Stimulated activated naive CD8-positive, alpha-beta T cell treated with anti-CD3 and anti-CD28 coated beads, Interleukin-15, amount 100 ng/mL, for 72 hours (primary cell): ENCODE data around the gene WDR90.
"Not testable (repeated sequence)": the region's sequence is repeated elsewhere in the genome, so short reads cannot be mapped to it uniquely, and the experiment has no call there.

ENCODE experiments used
- ATAC-seq: fragments of 150-1000 bp; cut with Tn5 transposase; 2 replicates; pipeline ENCODE4 v1.10.0; 2021; ENCODE audit warnings: mild to moderate bottlenecking, moderate library complexity
- DNase-seq, 2 donors: peaks; one replicate each; pipeline ENCODE4 v3.0.0; 2021 to 2022
- H3K27ac Mint-ChIP-seq, 2 donors: one replicate each; pipeline ENCODE4 v1.8.0; 2022; ENCODE audit warnings: mild to moderate bottlenecking in 2 of 2, mixed read lengths in 2 of 2, moderate library complexity in 2 of 2
- H3K27me3 Mint-ChIP-seq: one replicate; pipeline ENCODE4 v1.8.0; 2022; ENCODE audit warnings: mixed read lengths
- H3K4me1 Mint-ChIP-seq: one replicate; pipeline ENCODE4 v1.8.0; 2022; ENCODE audit warnings: mild to moderate bottlenecking, mixed read lengths
- H3K4me3 Mint-ChIP-seq, 2 donors: one replicate each; pipeline ENCODE4 v1.8.0; 2022; ENCODE audit warnings: mild to moderate bottlenecking in 2 of 2, mixed read lengths in 2 of 2, moderate library complexity in 1 of 2
- H3K9me3 Mint-ChIP-seq, 2 donors: one replicate each; pipeline ENCODE4 v1.8.0; 2022; ENCODE audit warnings: mixed read lengths in 2 of 2

Gene WDR90

DNA sequence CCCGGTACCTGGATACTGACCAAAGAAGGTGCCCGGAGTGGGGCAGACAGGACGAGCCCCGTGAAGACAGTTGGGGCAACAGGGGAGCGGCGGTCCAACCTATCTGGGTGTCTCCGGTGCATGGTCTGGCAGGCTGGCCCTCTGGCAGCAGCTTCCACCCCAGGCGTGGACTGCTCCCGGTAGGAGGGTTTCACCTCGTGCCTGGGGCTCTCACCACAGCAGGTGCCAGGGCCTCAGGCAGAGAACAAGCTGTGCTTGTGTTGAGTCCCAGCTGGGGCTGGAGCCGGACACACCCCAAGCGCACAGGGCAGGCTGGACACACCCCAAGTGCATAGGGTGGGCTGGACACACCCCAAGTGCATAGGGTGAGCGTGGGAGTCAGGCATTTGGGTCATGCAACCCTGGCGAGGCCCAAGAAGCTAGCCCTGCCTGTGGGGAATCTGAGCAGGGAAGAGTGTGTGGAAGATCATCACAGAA is 57.9 kb downstream of the WDR90 start:
- H3K9me3 Mint-ChIP-seq: no peaks in the 10 kb centered on the region
- ATAC-seq (no peak), DNase-seq (no peak)
- peaks cover 86% of the 10 kb centered on the region for H3K27me3 Mint-ChIP-seq
- no peak overlapping the region for H3K27ac Mint-ChIP-seq
- peaks cover 11% of the 10 kb centered on the region for H3K4me1 Mint-ChIP-seq
- no peak overlapping the region for H3K4me3 Mint-ChIP-seq

DNA sequence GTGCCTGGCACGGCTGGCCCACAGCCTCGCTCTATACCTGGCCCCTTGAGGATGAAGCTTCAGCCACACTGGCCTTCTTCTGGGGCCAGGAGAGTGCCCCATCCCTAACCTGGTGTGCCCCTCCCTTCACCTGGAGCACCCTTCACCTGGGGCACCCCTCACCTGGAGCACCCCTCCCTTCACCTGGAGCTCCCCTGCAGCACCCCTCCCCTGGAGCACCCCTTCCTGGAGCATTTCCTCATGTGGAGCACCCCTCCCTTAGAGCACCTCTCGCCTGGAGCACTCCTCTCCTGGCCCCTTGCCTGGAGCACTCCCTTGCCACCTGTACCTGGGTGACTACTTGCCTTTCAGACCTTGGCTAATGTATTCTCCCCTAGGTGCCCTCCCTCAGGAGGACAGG is 58.9 kb downstream of the WDR90 start:
- Mint-ChIP-seq H3K4me1 (peaks cover 12% of the 10 kb centered on the region), H3K27me3 (peaks cover 83% of the 10 kb centered on the region), H3K27ac (no peak overlapping the region), H3K9me3 (no peaks in the 10 kb centered on the region), H3K4me3 (no peak overlapping the region)
- no peak for DNase-seq
- no peak for ATAC-seq

DNA sequence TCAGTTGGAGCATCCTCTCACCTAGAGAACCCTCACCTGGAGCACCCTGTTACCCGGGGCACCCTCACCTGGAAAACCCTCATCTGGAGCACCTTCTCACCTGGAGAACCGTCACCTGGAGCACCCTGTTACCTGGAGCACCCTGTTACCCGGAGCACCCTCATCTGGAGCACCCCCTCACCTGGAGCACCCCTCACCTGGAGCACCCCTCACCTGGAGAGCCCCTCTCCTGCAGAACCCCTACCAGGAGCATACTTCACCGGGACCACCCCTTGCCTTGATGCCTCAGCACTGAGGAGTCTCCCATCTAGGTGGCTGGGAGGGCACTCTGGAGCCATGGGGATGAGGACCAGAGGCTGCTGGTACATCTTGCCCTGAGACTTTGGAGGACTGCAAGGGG is 59.8 kb downstream of the WDR90 start:
- DNase-seq (no peak), ATAC-seq (no peak)
- H3K27me3 Mint-ChIP-seq: peaks cover 80% of the 10 kb centered on the region
- H3K9me3 Mint-ChIP-seq: no peaks in the 10 kb centered on the region
- no peak overlapping the region for H3K4me3 Mint-ChIP-seq
- peaks cover 14% of the 10 kb centered on the region for H3K4me1 Mint-ChIP-seq
- H3K27ac Mint-ChIP-seq: no peak overlapping the region

DNA sequence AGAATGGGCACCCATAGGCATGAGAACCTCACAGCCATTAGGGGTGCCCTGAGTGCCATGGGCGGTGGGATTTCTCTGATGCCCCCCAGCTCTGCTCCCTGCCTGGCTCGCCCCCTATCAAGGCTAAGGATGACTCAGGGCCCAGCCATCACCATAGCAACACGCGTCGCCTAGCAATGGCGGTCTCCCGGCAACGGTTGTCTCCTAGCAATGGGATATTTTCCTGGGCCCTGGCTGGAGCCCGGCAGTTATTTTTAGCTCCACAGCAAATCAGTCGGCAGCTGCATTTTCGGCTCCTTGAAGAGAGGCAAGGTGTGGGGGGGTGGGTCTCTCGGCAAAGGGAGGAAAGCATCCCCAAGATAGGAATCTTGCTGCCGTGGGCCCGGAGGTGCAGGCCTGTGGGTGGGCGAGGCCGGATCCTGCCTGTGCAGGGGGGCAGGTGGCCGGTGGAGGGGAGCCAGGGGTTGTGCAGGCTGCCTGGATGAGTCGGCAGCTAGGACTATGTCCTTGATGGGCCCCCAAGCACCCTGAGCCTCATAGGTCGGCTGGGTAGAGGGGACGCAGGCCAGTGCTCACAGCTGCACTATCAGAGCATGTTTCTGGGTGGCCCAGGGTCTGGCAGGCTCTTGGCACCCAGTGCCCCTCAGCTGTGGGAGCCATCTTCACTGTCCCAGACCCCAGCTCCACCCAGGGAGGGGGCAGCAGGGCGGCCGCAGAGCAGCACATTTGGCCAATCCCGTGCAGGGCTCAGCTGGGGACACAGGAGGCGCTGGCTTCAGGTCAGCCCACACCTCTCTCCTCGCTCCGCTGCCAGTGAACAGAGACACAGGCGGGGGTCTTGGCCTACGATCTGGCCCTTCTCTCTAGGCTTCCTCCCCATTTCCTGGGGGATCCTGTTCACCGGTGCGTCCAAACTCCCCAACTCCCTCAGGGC is 60.7 kb downstream of the WDR90 start:
- Mint-ChIP-seq H3K27ac (no peak overlapping the region), H3K4me3 (no peak overlapping the region), H3K27me3 (peaks cover 76% of the 10 kb centered on the region), H3K9me3 (no peaks in the 10 kb centered on the region), H3K4me1 (peaks cover 23% of the 10 kb centered on the region)
- no peak for DNase-seq
- ATAC-seq: no peak

DNA sequence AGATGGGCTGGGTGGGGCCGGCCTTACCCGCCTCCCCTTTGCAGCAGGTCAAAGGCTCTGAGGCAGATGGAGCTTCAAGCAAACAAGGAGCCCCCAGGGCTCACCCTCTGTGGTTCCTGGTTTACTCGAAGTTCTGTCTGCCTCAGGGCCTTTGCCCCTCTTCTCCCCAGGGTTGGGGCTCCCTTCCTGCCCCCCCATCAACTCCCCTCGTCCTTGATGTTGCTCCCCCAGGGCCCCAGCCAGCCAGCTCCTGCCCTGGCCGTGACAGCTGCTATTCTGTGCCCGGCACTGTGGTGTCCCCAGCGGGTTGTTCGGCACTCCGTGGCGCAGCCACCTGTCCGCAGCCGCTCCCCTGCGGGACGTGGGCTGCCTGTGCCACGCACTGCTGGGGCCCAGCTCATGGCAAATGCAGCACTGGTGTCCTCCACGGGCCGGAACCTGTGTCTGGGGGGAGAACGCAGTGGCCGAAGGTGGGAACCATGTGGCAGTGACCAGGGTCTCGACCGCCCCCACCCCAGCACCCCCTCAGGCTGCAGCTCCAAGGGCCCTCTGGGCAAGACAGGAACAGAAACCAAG is 61.4 kb downstream of the WDR90 start:
- Mint-ChIP-seq H3K4me3 (no peak overlapping the region), H3K4me1 (peaks cover 23% of the 10 kb centered on the region), H3K27me3 (peaks cover 76% of the 10 kb centered on the region), H3K27ac (no peak overlapping the region), H3K9me3 (no peaks in the 10 kb centered on the region)
- no peak for ATAC-seq
- DNase-seq: no peak

DNA sequence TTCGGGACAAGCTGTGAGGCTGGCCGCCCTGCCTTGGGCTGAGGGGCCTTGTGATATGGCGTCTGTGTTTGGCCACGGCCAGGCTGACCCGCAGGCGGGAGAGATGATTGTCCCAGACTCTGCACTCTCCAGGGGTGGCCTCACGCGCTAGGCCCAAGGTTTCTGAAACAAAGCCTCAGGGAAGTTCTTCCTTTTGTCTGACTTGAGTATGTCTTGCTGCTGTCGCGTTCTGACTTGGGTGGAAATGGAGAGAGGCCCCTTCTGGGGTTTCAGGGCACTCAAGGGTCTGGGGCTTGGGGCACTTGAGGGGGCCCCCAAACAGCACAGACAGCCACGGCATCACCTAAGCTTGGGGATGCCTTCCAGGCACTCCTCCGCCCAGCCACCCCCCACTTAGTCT is 61.9 kb downstream of the WDR90 start:
- no peak overlapping the region for H3K27ac Mint-ChIP-seq
- DNase-seq: no peak
- H3K4me1 Mint-ChIP-seq: peaks cover 24% of the 10 kb centered on the region
- no peak overlapping the region for H3K4me3 Mint-ChIP-seq
- no peaks in the 10 kb centered on the region for H3K9me3 Mint-ChIP-seq
- H3K27me3 Mint-ChIP-seq: peaks cover 74% of the 10 kb centered on the region
- no peak for ATAC-seq

DNA sequence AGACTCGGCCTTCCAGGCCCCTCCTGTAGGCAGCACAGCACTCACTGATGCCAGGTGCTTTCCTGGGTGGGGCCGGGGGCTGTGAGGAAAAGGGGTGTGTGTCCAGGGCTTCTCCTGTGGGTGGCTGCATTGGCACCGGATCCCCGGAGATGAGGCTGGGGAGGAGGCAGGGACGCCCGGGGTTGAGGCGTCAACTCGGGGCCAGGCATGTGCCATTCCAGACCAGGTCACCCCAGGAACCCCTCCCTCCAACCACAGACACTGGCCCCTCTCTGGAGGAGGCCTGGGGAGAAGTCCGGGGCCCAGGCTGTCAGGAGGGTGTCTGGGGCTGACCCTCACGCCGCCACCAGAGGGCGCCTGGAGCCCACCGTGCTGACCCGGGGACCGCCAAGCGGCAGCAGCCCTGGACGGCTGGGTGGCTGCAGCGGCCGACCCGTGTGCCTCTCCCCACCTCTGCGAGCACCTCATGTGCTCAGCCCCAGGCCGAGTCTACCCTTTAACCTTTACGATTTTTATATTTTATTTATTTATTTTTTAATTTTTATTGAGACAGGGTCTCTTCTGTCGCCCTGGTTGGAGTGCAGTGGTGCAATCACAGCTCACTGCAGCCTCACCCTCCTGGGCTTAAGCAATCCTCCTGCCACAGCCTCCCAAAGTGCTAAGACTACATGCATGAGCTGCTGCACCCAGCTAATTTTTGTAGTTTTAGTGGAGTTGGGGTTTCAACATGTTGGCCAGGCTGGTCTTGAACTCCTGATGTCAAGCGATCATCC is 62.6 kb downstream of the WDR90 start:
- ATAC-seq: peak; percentile 64
- Mint-ChIP-seq H3K4me3 (no peak overlapping the region), H3K9me3 (no peaks in the 10 kb centered on the region), H3K4me1 (peaks cover 25% of the 10 kb centered on the region), H3K27ac (no peak overlapping the region), H3K27me3 (peaks cover 67% of the 10 kb centered on the region)
- DNase-seq: peak; percentile 81 to 84

DNA sequence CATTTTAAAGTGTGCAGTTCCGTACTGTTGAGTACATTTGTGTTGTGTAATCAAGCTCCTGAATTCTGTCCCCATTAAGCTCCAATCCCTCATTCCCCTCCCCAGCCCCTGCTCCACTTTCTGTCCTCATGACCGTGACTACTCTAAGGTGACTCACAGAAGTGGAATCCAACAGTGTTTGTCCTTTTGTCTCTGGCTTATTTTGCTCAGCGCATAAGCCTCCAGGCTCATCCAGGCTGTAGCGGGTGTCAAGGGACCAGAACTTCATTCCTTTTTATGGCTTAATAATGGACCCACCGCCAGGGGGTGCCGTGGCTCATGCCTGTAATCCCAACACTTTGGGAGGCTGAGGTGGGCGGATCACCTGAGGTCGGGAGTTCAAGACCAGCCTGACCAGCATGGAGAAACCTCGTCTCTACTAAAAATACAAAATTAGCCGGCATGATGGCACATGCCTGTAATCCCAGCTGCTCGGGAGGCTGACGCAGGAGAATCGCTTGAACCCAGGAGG is 63.6 kb downstream of the WDR90 start:
- not testable (repeated sequence) for ATAC-seq, H3K4me3 Mint-ChIP-seq, H3K27ac Mint-ChIP-seq, H3K9me3 Mint-ChIP-seq
- Mint-ChIP-seq H3K27me3 (peaks cover 57% of the 10 kb centered on the region), H3K4me1 (peaks cover 26% of the 10 kb centered on the region)
- DNase-seq: peak in 1 of 2 donors; percentile 72

DNA sequence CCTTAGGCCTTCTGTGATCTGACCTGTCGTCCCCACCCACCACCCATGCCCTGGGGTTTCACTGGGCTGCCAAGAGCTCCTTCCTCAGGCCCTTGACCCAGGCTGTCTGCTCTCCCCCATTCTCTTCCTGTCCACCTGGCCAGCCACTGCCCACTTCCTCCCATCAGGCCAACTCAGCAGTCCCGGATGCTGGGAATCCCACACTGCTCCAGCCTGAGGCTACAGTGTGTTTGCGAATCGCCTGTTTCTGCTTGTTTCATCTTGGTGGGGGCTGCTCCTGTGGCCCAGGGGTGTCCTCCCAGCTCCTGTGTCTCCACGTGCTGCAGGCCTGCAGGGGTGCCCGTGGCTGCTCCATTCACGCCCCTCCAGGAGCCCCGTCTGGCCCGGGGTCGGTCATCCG is 64.9 kb downstream of the WDR90 start:
- Mint-ChIP-seq H3K4me3 (peak overlapping the region in 1 of 2 donors; percentile 44), H3K27me3 (peaks cover 44% of the 10 kb centered on the region), H3K9me3 (no peaks in the 10 kb centered on the region), H3K27ac (no peak overlapping the region), H3K4me1 (peaks cover 33% of the 10 kb centered on the region)
- DNase-seq: no peak
- no peak for ATAC-seq

DNA sequence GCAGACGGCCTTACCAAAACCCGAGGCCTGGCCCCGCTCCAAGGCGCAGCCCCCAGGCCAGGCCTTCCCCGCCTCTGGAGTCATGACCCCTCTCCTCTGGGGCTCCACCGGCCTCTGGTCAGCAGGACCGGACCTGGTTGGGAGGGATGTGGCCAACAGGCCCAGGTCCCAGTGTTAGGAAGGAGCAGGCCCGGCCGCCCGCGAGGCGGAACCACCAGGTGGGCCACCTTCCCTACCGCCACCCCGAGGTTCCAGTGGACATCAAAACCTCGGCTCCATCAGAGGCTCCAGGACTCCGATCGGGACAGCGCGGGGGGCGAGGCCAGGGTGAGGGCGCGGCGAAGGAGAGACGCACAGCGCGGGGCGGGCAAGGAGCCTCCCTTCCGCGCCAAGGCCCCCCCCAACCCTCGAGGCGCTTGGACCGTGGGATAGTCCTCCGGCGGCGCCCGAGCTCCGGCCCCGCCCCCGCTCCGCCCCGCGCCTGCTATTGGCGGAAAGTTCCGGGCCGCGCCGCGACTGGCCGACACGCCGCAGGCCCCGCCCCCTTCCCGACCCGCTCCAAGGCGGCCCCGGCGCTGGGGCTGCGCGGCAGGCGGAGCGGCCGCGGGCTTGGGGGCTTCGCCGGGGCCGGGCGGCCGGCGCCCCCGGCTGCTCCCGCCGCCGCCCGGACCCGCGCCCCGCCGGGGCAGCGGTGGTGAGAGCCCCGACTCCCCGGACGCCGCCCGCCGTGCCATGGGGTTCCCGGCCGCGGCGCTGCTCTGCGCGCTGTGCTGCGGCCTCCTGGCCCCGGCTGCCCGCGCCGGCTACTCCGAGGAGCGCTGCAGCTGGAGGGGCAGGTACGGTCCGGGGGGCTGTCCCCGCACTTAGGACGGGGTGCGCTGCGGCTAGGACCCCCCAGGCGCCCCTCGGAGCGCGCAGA is 65.7 kb downstream of the WDR90 start, which contains the start of gene METRN:
METRN (plus strand) TSS at position 561 of the 919 bp plus-strand sequence; CDS start at position 733, 172 bp downstream.
- H3K4me1 Mint-ChIP-seq: peaks cover 40% of the 10 kb centered on the region
- H3K27ac Mint-ChIP-seq: no peak within 1 kb of the TSS
- H3K9me3 Mint-ChIP-seq: no peaks in the 10 kb centered on the region
- DNase-seq: peak; percentile 87 to 89
- peak; percentile 83 for ATAC-seq
- peaks cover 36% of the 10 kb centered on the region for H3K27me3 Mint-ChIP-seq
- peak within 1 kb of the TSS; percentile 76 to 86 for H3K4me3 Mint-ChIP-seq

DNA sequence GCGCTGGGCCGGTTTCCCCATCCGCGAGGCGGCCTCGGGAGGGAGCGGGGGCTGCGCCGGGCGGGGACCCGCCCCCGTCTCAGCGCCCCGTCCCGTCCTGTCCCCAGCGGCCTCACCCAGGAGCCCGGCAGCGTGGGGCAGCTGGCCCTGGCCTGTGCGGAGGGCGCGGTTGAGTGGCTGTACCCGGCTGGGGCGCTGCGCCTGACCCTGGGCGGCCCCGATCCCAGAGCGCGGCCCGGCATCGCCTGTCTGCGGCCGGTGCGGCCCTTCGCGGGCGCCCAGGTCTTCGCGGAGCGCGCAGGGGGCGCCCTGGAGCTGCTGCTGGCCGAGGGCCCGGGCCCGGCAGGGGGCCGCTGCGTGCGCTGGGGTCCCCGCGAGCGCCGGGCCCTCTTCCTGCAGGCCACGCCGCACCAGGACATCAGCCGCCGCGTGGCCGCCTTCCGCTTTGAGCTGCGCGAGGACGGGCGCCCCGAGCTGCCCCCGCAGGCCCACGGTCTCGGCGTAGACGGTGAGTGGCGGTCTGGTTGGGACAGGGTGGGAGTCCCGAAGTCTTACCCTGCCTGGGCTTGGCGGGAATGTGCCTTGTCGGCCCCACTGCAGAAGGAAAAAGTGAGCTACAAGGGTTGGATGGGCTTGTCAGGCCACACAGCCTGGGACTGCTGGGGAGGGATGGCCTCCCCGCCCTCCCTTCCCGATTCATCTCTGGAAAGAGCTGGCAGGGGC is 66.5 kb downstream of the WDR90 start:
- Mint-ChIP-seq H3K4me3 (peak overlapping the region; percentile 76 to 86), H3K27ac (no peak overlapping the region), H3K9me3 (no peaks in the 10 kb centered on the region), H3K27me3 (peaks cover 28% of the 10 kb centered on the region), H3K4me1 (peaks cover 47% of the 10 kb centered on the region)
- peak in 1 of 2 donors; percentile 39 for DNase-seq
- ATAC-seq: peak; percentile 37

DNA sequence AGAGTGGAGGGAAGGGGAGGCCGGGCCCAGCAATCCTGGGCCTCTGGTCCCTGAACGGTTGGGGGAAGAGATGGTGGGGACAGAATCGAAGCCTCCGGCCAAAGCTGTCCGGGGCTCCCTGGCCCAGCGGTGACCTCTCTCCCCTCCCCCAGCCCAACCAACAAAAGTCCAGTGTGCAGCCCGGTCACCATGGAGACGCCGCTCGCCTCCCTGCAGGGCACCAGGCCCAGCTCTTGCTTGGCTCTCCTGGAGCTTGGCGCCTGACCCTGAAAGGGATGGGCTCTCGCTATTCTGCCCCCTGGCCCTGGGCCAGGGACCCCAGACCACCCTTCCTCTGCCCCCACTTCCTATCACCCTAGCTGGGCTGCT is 67.0 kb downstream of the WDR90 start:
- Mint-ChIP-seq H3K4me1 (peaks cover 47% of the 10 kb centered on the region), H3K9me3 (no peaks in the 10 kb centered on the region), H3K4me3 (peak overlapping the region; percentile 76 to 86), H3K27me3 (peaks cover 23% of the 10 kb centered on the region), H3K27ac (no peak overlapping the region)
- no peak for ATAC-seq
- DNase-seq: no peak

DNA sequence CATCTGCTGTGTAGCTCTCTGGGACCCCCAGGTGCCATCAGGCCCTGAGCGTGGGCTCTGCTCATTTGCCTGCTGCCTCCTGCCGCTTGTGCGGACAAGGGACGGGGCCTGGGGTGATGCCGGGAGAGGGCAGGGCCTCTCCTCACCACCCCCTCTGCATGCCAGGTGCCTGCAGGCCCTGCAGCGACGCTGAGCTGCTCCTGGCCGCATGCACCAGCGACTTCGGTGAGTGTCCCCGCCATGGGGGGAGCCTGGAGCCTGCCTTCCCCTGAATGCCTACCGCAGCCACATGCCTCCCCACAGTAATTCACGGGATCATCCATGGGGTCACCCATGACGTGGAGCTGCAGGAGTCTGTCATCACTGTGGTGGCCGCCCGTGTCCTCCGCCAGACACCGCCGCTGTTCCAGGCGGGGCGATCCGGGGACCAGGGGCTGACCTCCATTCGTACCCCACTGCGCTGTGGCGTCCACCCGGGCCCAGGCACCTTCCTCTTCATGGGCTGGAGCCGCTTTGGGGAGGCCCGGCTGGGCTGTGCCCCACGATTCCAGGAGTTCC is 67.7 kb downstream of the WDR90 start:
- Mint-ChIP-seq H3K4me1 (peaks cover 49% of the 10 kb centered on the region), H3K27ac (no peak overlapping the region), H3K27me3 (peaks cover 16% of the 10 kb centered on the region), H3K4me3 (peak overlapping the region; percentile 76 to 86), H3K9me3 (no peaks in the 10 kb centered on the region)
- ATAC-seq (no peak), DNase-seq (no peak)
